Ramos (cell line): ENCODE results near the gene RPS6KA5.
"Not testable (repeated sequence)": the region's sequence is repeated elsewhere in the genome, so short reads cannot be mapped to it uniquely, and the experiment has no call there.

Experiments
- in situ Hi-C: fragments of 300-500 bp; cut with MboI; formaldehyde crosslinking; loops from one replicate; pipeline ENCODE4 v1.14.3; 2022; ENCODE audit warnings: low sequenced_read_pairs; ENCODE audit not compliant: unreplicated experiment

The RPS6KA5 gene

DNA sequence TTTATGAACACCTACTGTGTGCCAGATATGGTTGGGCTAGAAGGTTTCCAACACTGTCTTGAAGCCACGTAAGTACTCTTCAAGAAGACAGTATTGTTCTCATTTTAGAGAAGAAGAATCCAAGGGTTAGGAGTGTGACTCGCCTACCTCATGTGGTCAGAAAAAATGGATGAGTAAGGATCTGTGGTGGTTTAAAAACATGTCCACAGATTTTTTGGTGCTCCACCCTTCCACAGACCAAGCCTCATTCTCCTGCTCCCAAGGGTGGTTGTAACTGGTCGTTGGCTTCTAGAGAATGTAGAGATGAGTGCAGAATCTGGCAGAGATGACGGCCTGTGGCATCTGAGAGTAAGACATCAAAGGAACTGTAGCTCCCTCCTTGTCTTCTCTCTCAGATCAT lies 213.9 kb downstream of the RPS6KA5 start:
- in situ Hi-C loops = no loop called here

GRCh38 chr14:90844321-90844720 lies 216.1 kb downstream of the RPS6KA5 start:
- in situ Hi-C loops = no loop called here

DNA sequence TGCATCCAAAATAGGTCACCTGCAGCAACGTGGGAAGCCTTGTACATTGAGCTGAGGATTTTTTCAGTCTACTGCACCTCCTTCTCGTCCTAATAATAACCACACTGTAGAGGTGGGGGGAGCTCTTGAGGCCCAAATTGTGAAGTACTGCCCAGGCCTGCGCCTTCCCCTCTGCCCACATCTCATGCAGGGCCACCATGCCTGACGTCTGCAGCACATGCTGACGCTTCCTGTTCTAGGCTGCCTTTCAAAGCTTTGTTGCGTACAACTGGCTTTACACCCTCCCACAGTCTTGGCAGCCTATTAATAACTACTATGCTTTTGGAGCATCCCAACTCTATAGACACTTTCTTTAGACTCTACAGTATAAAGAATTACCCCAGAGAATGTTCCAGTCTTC lies 217.7 kb downstream of the RPS6KA5 start:
- in situ Hi-C loops = no loop called here

- in situ Hi-C loops = not testable (repeated sequence)
These were observed 219.8 kb downstream of the RPS6KA5 start for GRCh38 chr14:90840667-90841066.

GRCh38 chr14:90839889-90840266 lies 220.6 kb downstream of the RPS6KA5 start:
- in situ Hi-C loops = no loop called here

DNA sequence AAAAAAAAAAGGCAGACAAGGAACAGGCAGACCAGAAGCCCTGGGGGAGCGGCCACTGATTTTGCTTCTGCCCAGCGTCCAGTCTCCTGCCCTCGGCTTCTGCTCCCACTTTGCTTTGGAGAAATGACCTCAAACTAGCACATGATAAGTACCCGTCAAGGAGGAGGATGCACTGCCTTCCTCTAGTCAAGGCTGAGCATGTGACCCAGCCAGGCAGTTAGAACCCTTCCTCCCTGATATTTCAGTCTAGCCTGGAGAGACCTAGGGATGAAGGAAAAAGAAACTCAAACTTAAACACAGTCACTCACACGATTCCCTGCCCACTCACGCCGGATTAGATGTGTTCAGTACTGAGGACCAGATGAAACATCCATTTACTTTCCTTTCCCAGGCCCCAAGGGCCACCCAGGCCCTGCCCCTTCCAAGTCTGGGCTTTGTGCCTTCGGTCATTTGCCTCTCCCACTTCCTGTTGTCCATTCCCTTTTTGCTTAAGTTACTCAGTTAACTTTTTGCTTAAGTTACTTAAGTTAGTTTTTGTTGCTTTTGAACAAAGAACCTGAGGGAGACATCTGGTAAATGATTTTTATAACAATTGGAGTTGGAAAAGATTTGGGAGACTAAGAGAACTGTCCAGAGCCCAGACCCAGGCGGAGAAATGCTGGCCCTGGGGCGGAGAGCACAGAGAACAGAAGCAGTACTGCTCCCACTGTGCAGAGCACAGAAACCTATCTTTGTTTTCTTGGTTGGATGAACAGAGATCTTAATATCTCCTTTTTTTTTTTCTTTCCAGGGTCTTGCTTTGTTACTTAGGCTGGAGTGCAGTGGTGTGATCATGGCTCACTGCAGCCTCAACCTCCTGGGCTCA lies 221.2 kb downstream of the RPS6KA5 start:
- in situ Hi-C loops = no loop called here

DNA sequence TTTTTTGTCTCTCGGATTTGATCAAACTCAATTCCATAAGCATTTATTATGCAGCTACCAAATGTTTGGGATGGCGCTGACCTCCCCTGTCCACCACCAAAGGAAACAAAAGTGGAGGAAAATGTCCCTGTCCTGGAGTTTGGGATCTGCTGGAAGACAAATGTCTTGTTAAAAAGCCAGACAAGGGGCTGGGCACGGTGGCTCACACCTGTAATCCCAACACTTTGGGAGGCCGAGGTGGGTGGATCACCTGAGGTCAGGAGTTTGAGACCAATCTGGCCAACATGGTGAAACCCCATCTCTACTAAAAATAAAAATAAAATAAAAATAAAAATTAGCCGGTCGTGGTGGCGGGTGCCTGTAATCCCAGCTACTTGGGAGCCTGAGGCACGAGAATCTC lies 221.9 kb downstream of the RPS6KA5 start:
- in situ Hi-C loops = not testable (repeated sequence)

DNA sequence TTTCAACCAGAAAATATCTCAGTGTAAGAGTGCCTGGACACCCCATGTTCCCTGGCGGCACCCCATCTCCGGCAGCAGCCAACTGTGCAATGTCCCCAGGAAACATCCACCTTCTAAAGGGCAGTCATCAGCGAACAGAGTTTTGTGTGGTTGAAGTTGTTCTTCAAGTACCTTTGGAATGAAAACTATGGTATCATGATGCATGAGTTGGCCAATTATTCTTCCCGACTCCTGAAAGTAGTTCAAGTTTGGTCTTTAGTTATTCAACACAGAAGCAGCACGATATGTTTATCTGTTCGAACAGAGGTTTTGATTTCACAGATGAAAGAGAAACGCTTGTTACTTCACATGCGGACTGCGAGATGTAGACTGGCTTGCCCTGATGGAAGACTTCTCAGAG lies 223.1 kb downstream of the RPS6KA5 start:
- in situ Hi-C loops = no loop called here

- in situ Hi-C loops = no loop called here
These were observed 223.8 kb downstream of the RPS6KA5 start for GRCh38 chr14:90836692-90837063.

- in situ Hi-C loops = no loop called here
These were observed 228.6 kb downstream of the RPS6KA5 start for GRCh38 chr14:90831821-90832220.

GRCh38 chr14:90830931-90831701 lies 229.3 kb downstream of the RPS6KA5 start:
- in situ Hi-C loops = no loop called here

GRCh38 chr14:90829677-90830076 lies 230.8 kb downstream of the RPS6KA5 start:
- in situ Hi-C loops = no loop called here

GRCh38 chr14:90828642-90829487 lies 231.6 kb downstream of the RPS6KA5 start:
- in situ Hi-C loops = no loop called here

GRCh38 chr14:90827919-90828610 lies 232.4 kb downstream of the RPS6KA5 start:
- in situ Hi-C loops = no loop called here

- in situ Hi-C loops = not testable (repeated sequence)
These were observed 236.9 kb downstream of the RPS6KA5 start for GRCh38 chr14:90823542-90823941.

- in situ Hi-C loops = no loop called here
These were observed 239.5 kb downstream of the RPS6KA5 start for GRCh38 chr14:90820958-90821357.

DNA sequence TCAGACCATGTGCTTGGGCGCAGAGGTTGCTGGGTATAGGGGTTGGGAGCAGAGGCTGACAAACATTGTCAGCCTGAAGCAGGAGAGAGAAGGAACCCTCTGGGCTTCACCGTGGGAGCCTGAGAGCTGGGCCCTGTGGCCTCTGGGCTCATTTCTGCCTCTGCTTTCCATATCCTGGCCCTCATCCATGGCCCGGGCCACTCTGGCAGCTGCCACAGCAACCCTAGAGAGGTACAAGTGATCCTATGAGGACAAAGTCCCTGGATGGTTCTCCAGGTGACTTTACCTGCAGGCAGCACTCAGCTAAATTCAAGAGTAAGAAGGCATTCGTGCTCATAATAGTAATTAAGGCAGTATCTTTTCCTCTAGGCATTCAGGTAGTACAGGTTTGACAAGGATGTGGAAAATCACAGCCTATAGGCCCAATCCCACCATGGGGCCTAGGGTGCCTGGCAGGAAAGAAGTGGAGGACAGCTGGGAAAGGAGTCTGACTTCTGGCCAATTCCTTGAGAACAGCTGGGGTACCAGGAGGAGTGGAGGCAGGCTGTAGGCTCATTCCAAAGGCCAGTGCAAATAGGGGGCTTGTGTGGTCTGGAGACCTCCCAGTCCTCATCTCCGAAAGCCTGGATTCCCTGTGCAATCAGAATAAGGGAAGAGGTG lies 240.6 kb downstream of the RPS6KA5 start:
- in situ Hi-C loops = no loop called here

DNA sequence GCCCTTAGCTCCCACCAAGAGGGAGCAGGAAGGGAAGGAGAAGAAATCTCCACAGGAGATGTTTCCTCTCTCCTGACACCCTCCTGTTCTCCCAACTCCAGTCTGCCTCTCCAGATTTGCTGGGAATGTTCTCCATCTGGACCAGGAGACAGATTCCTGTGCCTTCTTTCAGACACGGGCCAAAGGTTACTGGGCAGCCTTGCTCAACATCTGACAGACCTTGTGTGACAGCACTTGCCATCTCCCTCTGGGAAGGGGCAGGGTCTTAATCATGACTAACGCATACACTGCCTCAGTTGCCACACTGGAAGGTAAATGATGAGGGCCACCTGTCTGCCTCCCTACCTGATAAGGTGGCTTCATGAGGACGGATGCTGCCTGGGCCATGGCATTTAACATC lies 241.7 kb downstream of the RPS6KA5 start:
- in situ Hi-C loops = no loop called here

GRCh38 chr14:90816681-90817436 lies 243.6 kb downstream of the RPS6KA5 start:
- in situ Hi-C loops = no loop called here
